CD14-positive monocyte (primary cell): ENCODE results near the gene SNHG17. TPM values are rescaled to one million over a fixed set of nuclear protein-coding genes. Genes with fewer than 3 reads are reported as not detected.
A peak's percentile ranks its signal among the peaks of the same experiment; 100 is the strongest.

Source experiments
- DNase-seq, 3 donors: peaks; one replicate each; pipeline ENCODE4 v3.0.0-alpha.2; 2011 to 2022
- H2AFZ ChIP-seq: 2 replicates; pipeline ENCODE4 v1.6.0; 2012; ENCODE audit warnings: mild to moderate bottlenecking, low read depth, low read length, inconsistent platforms; ENCODE audit not compliant: insufficient read depth, poor library complexity, severe bottlenecking
- H3K27ac ChIP-seq, 2 donors: 1 replicate in 1 of 2; 2 replicates in 1 of 2; pipeline ENCODE4 v1.5.1; 2012 to 2013; ENCODE audit warnings: low read length in 2 of 2, control low read depth in 1 of 2, inconsistent platforms in 1 of 2, low read depth in 1 of 2, mild to moderate bottlenecking in 1 of 2
- H3K27me3 ChIP-seq, 2 donors: one replicate each; pipeline versions ENCODE4 v1.6.0 to v1.6.1; 2011 to 2013; ENCODE audit warnings: low read length in 2 of 2; ENCODE audit not compliant: control insufficient read depth in 2 of 2, insufficient read depth in 2 of 2
- H3K36me3 ChIP-seq, 2 donors: replicated peaks in 1 of 2; 1 replicate in 1 of 2; 2 replicates in 1 of 2; pipeline versions ENCODE4 v1.5.1 to v1.6.1; 2012 to 2013; ENCODE audit warnings: low read length in 2 of 2, control low read depth in 1 of 2, inconsistent platforms in 1 of 2, mild to moderate bottlenecking in 1 of 2; ENCODE audit not compliant: insufficient read depth in 2 of 2, control insufficient read depth in 1 of 2
- H3K4me1 ChIP-seq, 2 donors: 1 replicate in 1 of 2; 2 replicates in 1 of 2; pipeline versions ENCODE4 v1.5.1 to v1.6.1; 2012 to 2013; ENCODE audit warnings: low read length in 2 of 2, control low read depth in 1 of 2, inconsistent platforms in 1 of 2, mild to moderate bottlenecking in 1 of 2, moderate library complexity in 1 of 2; ENCODE audit not compliant: insufficient read depth in 2 of 2, control insufficient read depth in 1 of 2
- H3K4me2 ChIP-seq: replicated peaks from 2 replicates; pipeline ENCODE3; 2012; ENCODE audit warnings: low read length, moderate library complexity, mild to moderate bottlenecking; ENCODE audit not compliant: poor library complexity, severe bottlenecking; ENCODE audit errors: extremely low read depth
- H3K4me3 ChIP-seq, 3 experiments: fragments of 200-600 bp in 1 of 3; sonication (generic) in 1 of 3; replicated peaks in 1 of 3; 1 replicate in 2 of 3; 2 replicates in 1 of 3; pipeline ENCODE4 v1.5.1; 2011 to 2013; ENCODE audit warnings: low read length in 3 of 3, mild to moderate bottlenecking in 3 of 3, control low read depth in 2 of 3, low read depth in 2 of 3, inconsistent platforms in 1 of 3, moderate library complexity in 1 of 3
- H3K79me2 ChIP-seq: 2 replicates; pipeline ENCODE4 v1.6.0; 2012; ENCODE audit warnings: mild to moderate bottlenecking, control low read depth, inconsistent platforms, low read length, moderate library complexity; ENCODE audit not compliant: insufficient read depth
- H3K9ac ChIP-seq: 2 replicates; pipeline ENCODE4 v1.6.0; 2017; ENCODE audit warnings: low read length, mild to moderate bottlenecking; ENCODE audit not compliant: insufficient read depth, poor library complexity, severe bottlenecking
- H3K9me3 ChIP-seq, 2 donors: replicated peaks in 1 of 2; 1 replicate in 1 of 2; 2 replicates in 1 of 2; pipeline versions ENCODE4 v1.5.1 to v1.6.1; 2012 to 2013; ENCODE audit warnings: low read length in 2 of 2, control low read depth in 1 of 2; ENCODE audit not compliant: control insufficient read depth in 1 of 2, insufficient read depth in 1 of 2
- H4K20me1 ChIP-seq: 2 replicates; pipeline ENCODE4 v1.6.0; 2012; ENCODE audit warnings: mild to moderate bottlenecking, low read length, control low read depth, moderate library complexity; ENCODE audit not compliant: insufficient read depth
- H3K27ac Mint-ChIP-seq, 7 donors: one replicate each; pipeline ENCODE4 v1.8.0; 2020; ENCODE audit warnings: mild to moderate bottlenecking in 7 of 7, mixed read lengths in 7 of 7, moderate library complexity in 6 of 7, inconsistent platforms in 2 of 7
- H3K27me3 Mint-ChIP-seq, 3 donors: one replicate each; pipeline ENCODE4 v1.8.0; 2021 to 2022; ENCODE audit warnings: low read depth in 3 of 3, mild to moderate bottlenecking in 3 of 3, mixed read lengths in 3 of 3, moderate library complexity in 3 of 3, inconsistent platforms in 1 of 3
- H3K36me3 Mint-ChIP-seq, 2 donors: one replicate each; pipeline ENCODE4 v1.8.0; 2020; ENCODE audit warnings: mixed read lengths in 2 of 2, inconsistent platforms in 1 of 2, mild to moderate bottlenecking in 1 of 2
- H3K4me1 Mint-ChIP-seq: one replicate; pipeline ENCODE4 v1.8.0; 2020; ENCODE audit warnings: mild to moderate bottlenecking, mixed read lengths
- H3K4me3 Mint-ChIP-seq, 2 donors: one replicate each; pipeline ENCODE4 v1.8.0; 2020; ENCODE audit warnings: mild to moderate bottlenecking in 2 of 2, mixed read lengths in 2 of 2, moderate library complexity in 1 of 2
- H3K9me3 Mint-ChIP-seq, 7 donors: one replicate each; pipeline ENCODE4 v1.8.0; 2020 to 2022; ENCODE audit warnings: mixed read lengths in 7 of 7, mild to moderate bottlenecking in 6 of 7, moderate library complexity in 6 of 7, inconsistent platforms in 2 of 7
- CTCF ChIP-seq: fragments of 200-600 bp; IDR thresholded peaks from one replicate; pipeline ENCODE4 v1.8.0; 2022; ENCODE audit warnings: antibody characterized with exemption, mild to moderate bottlenecking
- WGBS: methylation state at CpG from one replicate; pipeline ENCODE4 v1.1.5; 2013; ENCODE audit warnings: missing lambda C conversion rate; ENCODE audit not compliant: insufficient coverage; 5-methylcytosine and 5-hydroxymethylcytosine counted together
- intact Hi-C, 2 donors: fragments of 100-400 bp; cut with micrococcal nuclease; formaldehyde crosslinking; loops; one replicate each; pipeline versions ENCODE4 v1.15.0 to v1.15.1; 2023
- polyA plus RNA-seq, 3 donors: library from polyadenylated mRNA; depleted of rRNA in 1 of 3; unstranded in 2 of 3; stranded (reverse) in 1 of 3; fragments of 300-500 nt in 2 of 3; fragments of >200 nt in 1 of 3; fragmentation: Illumina TruSeq in 2 of 3; gene quantifications; 1 replicate in 2 of 3; 2 replicates in 1 of 3; pipeline ENCODE4 v1.2.3, GENCODE V29; 2012 to 2021

SNHG17 gene
- polyA plus RNA-seq, 3 donors = 10.1 to 32.4 (median 29.2) TPM

- peaks cover 63 to 94% of the 10 kb centered on the region in 2 donors for H3K36me3 ChIP-seq
- no peak for DNase-seq
- H3K27ac ChIP-seq = no peak overlapping the region
- no peak overlapping the region for H3K4me3 ChIP-seq
- no peaks in the 10 kb centered on the region for H3K9me3 ChIP-seq
- H3K4me1 Mint-ChIP-seq = no peaks in the 10 kb centered on the region
- H3K27me3 ChIP-seq = no peaks in the 10 kb centered on the region
- intact Hi-C loops = loop anchor here in 1 of 2 donors (10.0 kb wide), 1 partner anchor 184 kb away; no protein-coding TSS in a partner anchor
- peaks cover 24% of the 10 kb centered on the region for H4K20me1 ChIP-seq
- H3K79me2 ChIP-seq = peaks cover 7% of the 10 kb centered on the region
- H3K4me1 ChIP-seq = no peaks in the 10 kb centered on the region
- no peak for TF ChIP-seq CTCF
- peaks cover 79 to 92% of the 10 kb centered on the region in 2 donors for H3K36me3 Mint-ChIP-seq
- H3K9me3 Mint-ChIP-seq = peaks cover 0 to 4% (median 2%) of the 10 kb centered on the region in 7 donors
- H2AFZ ChIP-seq = no peak overlapping the region
- peak overlapping the region in 2 of 7 donors; percentile 33 to 60 for H3K27ac Mint-ChIP-seq
- H3K4me2 ChIP-seq = no peak overlapping the region
- no peak overlapping the region for H3K9ac ChIP-seq
- H3K4me3 Mint-ChIP-seq = no peak overlapping the region
- 94% methylated on average over 4 of the region's 4 CpGs for WGBS
- peaks cover 0 to 5% (median 0%) of the 10 kb centered on the region in 3 donors for H3K27me3 Mint-ChIP-seq
These were observed 16.5 kb downstream of the SNHG17 start for GRCh38 chr20:38418509-38419204.

GRCh38 chr20:38414769-38415450, 20.2 kb downstream of the SNHG17 start:
- H3K9me3 ChIP-seq = no peaks in the 10 kb centered on the region
- H3K4me1 Mint-ChIP-seq = no peaks in the 10 kb centered on the region
- no peak for TF ChIP-seq CTCF
- H3K9me3 Mint-ChIP-seq = peaks cover 0 to 4% (median 2%) of the 10 kb centered on the region in 7 donors
- H3K9ac ChIP-seq = no peak overlapping the region
- WGBS = 98% methylated on average over 13 of the region's 14 CpGs
- H3K27ac Mint-ChIP-seq = peak overlapping the region in 1 of 7 donors; percentile 13
- no peaks in the 10 kb centered on the region for H4K20me1 ChIP-seq
- H3K4me2 ChIP-seq = no peak overlapping the region
- H3K79me2 ChIP-seq = no peaks in the 10 kb centered on the region
- no peak overlapping the region for H2AFZ ChIP-seq
- no peak for DNase-seq
- H3K4me3 Mint-ChIP-seq = no peak overlapping the region
- intact Hi-C loops = loop anchor here in 1 of 2 donors (10.0 kb wide), 1 partner anchor 180 kb away; no protein-coding TSS in a partner anchor
- H3K4me1 ChIP-seq = no peaks in the 10 kb centered on the region
- no peak overlapping the region for H3K27ac ChIP-seq
- peaks cover 38 to 85% of the 10 kb centered on the region in 2 donors for H3K36me3 ChIP-seq
- peaks cover 56 to 84% of the 10 kb centered on the region in 2 donors for H3K36me3 Mint-ChIP-seq
- H3K27me3 Mint-ChIP-seq = no peaks in the 10 kb centered on the region
- H3K27me3 ChIP-seq = no peaks in the 10 kb centered on the region
- no peak overlapping the region for H3K4me3 ChIP-seq
